K562 (cell line): ENCODE results near the gene GTPBP6. TPM values are rescaled to one million over a fixed set of nuclear protein-coding genes. Genes with fewer than 3 reads are reported as not detected.

Source experiments
- ATAC-seq: fragments of 200-7000 bp; cut with Tn5 transposase; 3 replicates; pipeline ENCODE4 v1.9.1; 2020; ENCODE audit warnings: moderate library complexity
- BruUV-seq: library from RNA; stranded (reverse); fragments of 400-500 nt; replicated peaks from 2 replicates; lab custom pipeline; 2021; lab: Mats Ljungman, UMichigan
- CTCF ChIA-PET: fragments of 300-600 bp; formaldehyde crosslinking; extraction: SDS; loops from one replicate; lab custom pipeline; 2021; ENCODE audit warnings: low intra/inter-chr PET ratio; lab: Yijun Ruan, JAX
- POLR2A ChIA-PET: fragments of 300-600, 350-650 bp; sonication (Branson Sonifier 250); formaldehyde crosslinking; extraction: SDS; loops from one replicate; lab custom pipeline; 2021; ENCODE audit warnings: antibody characterized with exemption, inconsistent platforms; lab: Yijun Ruan, JAX
- DNase-seq, 4 experiments: peaks; one replicate each; pipeline versions ENCODE4 v3.0.0 to v3.0.0-alpha.2; 2011 to 2018; ENCODE audit warnings: low spot score in 3 of 4, mixed read lengths in 3 of 4; ENCODE audit errors: extremely low read depth in 1 of 4
- FAIRE-seq: peaks from 2 replicates; lab custom pipeline; 2011; peaks lifted over from hg19 to GRCh38; lab: Jason Lieb, UNC
- H2AFZ ChIP-seq: 2 replicates; pipeline ENCODE4 v1.6.0; 2011; ENCODE audit warnings: low read depth, low read length, control low read depth, inconsistent platforms
- H3K27ac ChIP-seq: fragments of 200-600 bp; 3 replicates; pipeline ENCODE4 v1.8.0; 2011; ENCODE audit warnings: low read depth, mild to moderate bottlenecking, control low read depth, inconsistent platforms, low read length, moderate library complexity, mixed read lengths; ENCODE audit errors: extremely low read depth
- H3K27me3 ChIP-seq, 2 experiments: fragments of 300-600 bp in 1 of 2; 2 replicates in 1 of 2; 3 replicates in 1 of 2; pipeline versions ENCODE4 v1.6.0 to v1.8.0; 2011; ENCODE audit warnings: inconsistent platforms in 2 of 2, low read length in 2 of 2, mild to moderate bottlenecking in 1 of 2, mixed read lengths in 1 of 2, moderate library complexity in 1 of 2; ENCODE audit not compliant: control insufficient read depth in 2 of 2, insufficient read depth in 2 of 2
- H3K36me3 ChIP-seq: fragments of 300-600 bp; 3 replicates; pipeline ENCODE4 v1.8.0; 2011; ENCODE audit warnings: mild to moderate bottlenecking, low read length, inconsistent platforms; ENCODE audit not compliant: control insufficient read depth, insufficient read depth
- H3K4me1 ChIP-seq, 2 experiments: fragments of 200-600 bp in 1 of 2; replicated peaks in 1 of 2; 2 replicates in 1 of 2; 3 replicates in 1 of 2; pipeline versions ENCODE4 v1.5.1 to v1.8.0; 2011; ENCODE audit warnings: inconsistent platforms in 2 of 2, low read length in 2 of 2, mild to moderate bottlenecking in 1 of 2, mixed read lengths in 1 of 2, moderate library complexity in 1 of 2; ENCODE audit not compliant: control insufficient read depth in 2 of 2, insufficient read depth in 2 of 2
- H3K4me2 ChIP-seq: 2 replicates; pipeline ENCODE4 v1.6.1; 2011; ENCODE audit warnings: low read length, control low read depth, inconsistent platforms, mixed read lengths; ENCODE audit not compliant: insufficient read depth
- H3K4me3 ChIP-seq: fragments of 200-600 bp; sonication (generic), shearing (Covaris generic); 2 replicates; pipeline ENCODE4 v1.5.1; 2016; ENCODE audit warnings: control low read depth, inconsistent platforms
- H3K79me2 ChIP-seq: fragments of 200-600 bp; 3 replicates; pipeline ENCODE4 v1.8.0; 2011; ENCODE audit warnings: low read length, inconsistent platforms; ENCODE audit not compliant: control insufficient read depth, insufficient read depth
- H3K9ac ChIP-seq, 2 experiments: 2 replicates each; pipeline versions ENCODE4 v1.6.0 to v1.6.1; 2011; ENCODE audit warnings: low read depth in 2 of 2, low read length in 2 of 2, control low read depth in 1 of 2, inconsistent platforms in 1 of 2, mild to moderate bottlenecking in 1 of 2, mixed read lengths in 1 of 2; ENCODE audit not compliant: insufficient read depth in 1 of 2
- H3K9me1 ChIP-seq: one replicate; pipeline ENCODE4 v1.6.0; 2011; ENCODE audit warnings: inconsistent platforms, mild to moderate bottlenecking, low read length, moderate library complexity; ENCODE audit not compliant: control insufficient read depth, insufficient read depth
- H3K9me3 ChIP-seq: replicated peaks from 2 replicates; pipeline ENCODE4 v1.5.1; 2011; ENCODE audit warnings: low read depth, low read length, inconsistent platforms; ENCODE audit not compliant: control insufficient read depth, insufficient read depth
- H4K20me1 ChIP-seq: replicated peaks from 2 replicates; pipeline ENCODE4 v1.6.1; 2011; ENCODE audit warnings: low read length, inconsistent platforms, mixed read lengths; ENCODE audit not compliant: control insufficient read depth, insufficient read depth
- BRCA1 ChIP-seq, 2 experiments: fragments of 450-650 bp in 1 of 2; sonication (generic) in 1 of 2; formaldehyde crosslinking in 1 of 2; IDR thresholded peaks; 2 replicates each; pipeline versions ENCODE4 v1.5.0 to v1.6.1; 2017 to 2020; ENCODE audit warnings: mild to moderate bottlenecking in 1 of 2, missing genetic modification reagents in 1 of 2
- BRF2 ChIP-seq: IDR thresholded peaks from 3 replicates; pipeline ENCODE4 v1.6.1; 2011; ENCODE audit warnings: borderline replicate concordance, mild to moderate bottlenecking; ENCODE audit not compliant: insufficient read length, insufficient read depth
- CHD1 ChIP-seq: fragments of 200-600 bp; sonication (generic); IDR thresholded peaks from one replicate; pipeline ENCODE4 v1.6.1; 2012; ENCODE audit warnings: mild to moderate bottlenecking, moderate library complexity, low read length, inconsistent platforms
- COPS2 ChIP-seq: fragments of 450-650 bp; conservative IDR thresholded peaks from 2 replicates; pipeline ENCODE4 v1.6.1; 2016; ENCODE audit warnings: mild to moderate bottlenecking, moderate library complexity
- DIDO1 ChIP-seq: fragments of 450-650 bp; IDR thresholded peaks from 2 replicates; pipeline ENCODE4 v1.6.1; 2016; ENCODE audit warnings: low read depth, missing biosample characterization, missing genetic modification characterization
- HOXB6 ChIP-seq: fragments of 250-450 bp; sonication (Bioruptor Pico); IDR thresholded peaks from 2 replicates; pipeline ENCODE4 v1.5.1; 2022; ENCODE audit warnings: mild to moderate bottlenecking, borderline replicate concordance
- JUNB ChIP-seq: fragments of 450-650 bp; formaldehyde crosslinking; conservative IDR thresholded peaks from 2 replicates; pipeline ENCODE4 v1.4.0; 2020; ENCODE audit warnings: mild to moderate bottlenecking
- NFE2 ChIP-seq: IDR thresholded peaks from 2 replicates; pipeline ENCODE4 v1.6.1; 2014; ENCODE audit warnings: antibody characterized with exemption, low read depth
- PTTG1 ChIP-seq: fragments of 450-650 bp; IDR thresholded peaks from 2 replicates; pipeline ENCODE4 v1.6.1; 2016; ENCODE audit warnings: low read depth, mild to moderate bottlenecking, missing genetic modification characterization, missing compliant biosample characterization
- RNF219 ChIP-seq: fragments of 250-450 bp; sonication (Bioruptor Pico); IDR thresholded peaks from 2 replicates; pipeline ENCODE4 v1.5.0; 2022; ENCODE audit warnings: mild to moderate bottlenecking
- TRIM28 ChIP-seq: fragments of 450-650 bp; IDR thresholded peaks from 2 replicates; pipeline ENCODE4 v1.6.1; 2017
- ZKSCAN8 ChIP-seq: fragments of 200-800 bp; sonication (Bioruptor generic); IDR thresholded peaks from 2 replicates; pipeline ENCODE4 v1.6.1; 2016; ENCODE audit warnings: missing genetic modification characterization, missing compliant biosample characterization
- ZNF717 ChIP-seq: fragments of 250-450 bp; sonication (Bioruptor Pico); IDR thresholded peaks from 2 replicates; pipeline ENCODE4 v1.5.0; 2021
- WGBS: fragments of 100-300 bp; shearing (Covaris generic); methylation state at CpG from one replicate; pipeline ENCODE4 v1.1.6; 2016; ENCODE audit warnings: low coverage, mixed read lengths; ENCODE audit not compliant: insufficient coverage; ENCODE audit errors: missing lambda C conversion rate; 5-methylcytosine and 5-hydroxymethylcytosine counted together
- in situ Hi-C: fragments of 300-500 bp; cut with MboI; formaldehyde crosslinking; loops from 4 replicates; pipeline ENCODE4 v1.15.0; 2018; ENCODE audit warnings: inconsistent platforms, mixed read lengths
- intact Hi-C: fragments of 100-400 bp; cut with micrococcal nuclease; formaldehyde crosslinking; loops from 2 replicates; pipeline ENCODE4 v1.14.2; 2022
- polyA plus RNA-seq, 8 experiments: library from polyadenylated mRNA; depleted of rRNA in 4 of 8; stranded (reverse) in 5 of 8; unstranded in 3 of 8; fragments of >200 nt; fragmentation: Nextera tagmentation in 2 of 8; fragmentation: Illumina TruSeq in 1 of 8; extraction: Ambion mirVana in 2 of 8; extraction: Trizol in 1 of 8; gene quantifications; 2 replicates each; pipeline versions ENCODE4 v1.2.1 to v1.2.3, GENCODE V29; 2011 to 2014; ENCODE audit warnings: inconsistent platforms in 1 of 8, missing spikeins in 1 of 8
- total RNA-seq, 7 experiments: library from RNA; depleted of rRNA in 6 of 7; stranded (reverse); fragments of >200 nt in 6 of 7; fragmentation: Illumina TruSeq in 2 of 7; extraction: Trizol in 2 of 7; gene quantifications; 2 replicates each; pipeline versions ENCODE4 v1.2.1 to v1.2.3, GENCODE V29; 2011 to 2021; ENCODE audit warnings: low replicate concordance in 1 of 7
- TF ChIP-seq, protein P1 (sequence below): IDR thresholded peaks from 2 replicates; pipeline ENCODE4 v1.6.1; 2016; ENCODE audit warnings: missing genetic modification characterization, missing compliant biosample characterization
- TF ChIP-seq, protein P2 (sequence below): sonication (generic); formaldehyde crosslinking; IDR thresholded peaks from 2 replicates; pipeline ENCODE4 v1.8.0; 2022; ENCODE audit warnings: missing genetic modification reagents, mild to moderate bottlenecking, borderline replicate concordance

The GTPBP6 gene
- total and polyA plus RNA-seq, 9 of the 15 experiments (the other 6 are each of a cell fraction or from before 2014, with no cell fraction given): 0.24 to 35.2 (median 8.0) TPM

- no peak for TF ChIP-seq HOXB6 (CRISPR knock-in tag)
- no peak for TF ChIP-seq JUNB (CRISPR knock-in tag)
- TF ChIP-seq ZNF717 (CRISPR knock-in tag): no peak
Measured at GRCh38 chrX:344371-344901, 25.8 kb upstream of the GTPBP6 start (continued).

- Histone ChIP-seq H3K9ac (no peak overlapping the region), H3K27me3 (no peaks in the 10 kb centered on the region), H2AFZ (no peak overlapping the region), H3K36me3 (no peaks in the 10 kb centered on the region), H3K4me2 (no peak overlapping the region), H3K4me3 (no peak overlapping the region), H3K4me1 (peaks cover 0 to 3% of the 10 kb centered on the region in 2 experiments; a peak in 2 of 5 replicates), H3K79me2 (no peaks in the 10 kb centered on the region), H3K27ac (no peak overlapping the region), H4K20me1 (no peaks in the 10 kb centered on the region), H3K9me1 (no peaks in the 10 kb centered on the region), H3K9me3 (no peaks in the 10 kb centered on the region)
- intact Hi-C loops (no loop called here), in situ Hi-C loops (no loop called here)
- 95% methylated on average over 8 of the region's 36 CpGs for WGBS
- CTCF ChIA-PET: no interaction called here
- no peak for ATAC-seq
- POLR2A ChIA-PET: no interaction called here
- BruUV-seq: no TSS peak
- no peak for FAIRE-seq
- no peak for DNase-seq
- TF ChIP-seq RNF219 (CRISPR knock-in tag) (no peak), DIDO1 (no peak), BRF2 (no peak), ZKSCAN8 (CRISPR knock-in tag) (no peak), CHD1 (no peak), COPS2 (no peak), TRIM28 (no peak), NFE2 (no peak), BRCA1 (IDR thresholded peaks at IDR 0.05) (no peak), BRCA1 (CRISPR knock-in tag; IDR thresholded peaks at IDR 0.05) (no peak), PTTG1 (tag) (no peak)
- TF ChIP-seq, protein P1, sequence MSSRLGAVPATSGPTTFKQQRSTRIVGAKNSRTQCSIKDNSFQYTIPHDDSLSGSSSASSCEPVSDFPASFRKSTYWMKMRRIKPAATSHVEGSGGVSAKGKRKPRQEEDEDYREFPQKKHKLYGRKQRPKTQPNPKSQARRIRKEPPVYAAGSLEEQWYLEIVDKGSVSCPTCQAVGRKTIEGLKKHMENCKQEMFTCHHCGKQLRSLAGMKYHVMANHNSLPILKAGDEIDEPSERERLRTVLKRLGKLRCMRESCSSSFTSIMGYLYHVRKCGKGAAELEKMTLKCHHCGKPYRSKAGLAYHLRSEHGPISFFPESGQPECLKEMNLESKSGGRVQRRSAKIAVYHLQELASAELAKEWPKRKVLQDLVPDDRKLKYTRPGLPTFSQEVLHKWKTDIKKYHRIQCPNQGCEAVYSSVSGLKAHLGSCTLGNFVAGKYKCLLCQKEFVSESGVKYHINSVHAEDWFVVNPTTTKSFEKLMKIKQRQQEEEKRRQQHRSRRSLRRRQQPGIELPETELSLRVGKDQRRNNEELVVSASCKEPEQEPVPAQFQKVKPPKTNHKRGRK (tag): no peak
- TF ChIP-seq, protein P2, sequence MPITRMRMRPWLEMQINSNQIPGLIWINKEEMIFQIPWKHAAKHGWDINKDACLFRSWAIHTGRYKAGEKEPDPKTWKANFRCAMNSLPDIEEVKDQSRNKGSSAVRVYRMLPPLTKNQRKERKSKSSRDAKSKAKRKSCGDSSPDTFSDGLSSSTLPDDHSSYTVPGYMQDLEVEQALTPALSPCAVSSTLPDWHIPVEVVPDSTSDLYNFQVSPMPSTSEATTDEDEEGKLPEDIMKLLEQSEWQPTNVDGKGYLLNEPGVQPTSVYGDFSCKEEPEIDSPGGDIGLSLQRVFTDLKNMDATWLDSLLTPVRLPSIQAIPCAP (CRISPR knock-in tag): no peak
Measured at GRCh38 chrX:341541-342101, 23.0 kb upstream of the GTPBP6 start.
